GM21717 (cell line): ENCODE results near the gene GUCY1A2.
"Not testable (repeated sequence)": the region's sequence is repeated elsewhere in the genome, so short reads cannot be mapped to it uniquely, and the experiment has no call there.

ENCODE experiments used
- ATAC-seq: cut with Tn5 transposase; IDR thresholded peaks from one replicate; pipeline ENCODE4 v1.9.1; 2021; ENCODE audit warnings: mild to moderate bottlenecking, moderate library complexity; ENCODE audit not compliant: unreplicated experiment

Gene GUCY1A2

DNA sequence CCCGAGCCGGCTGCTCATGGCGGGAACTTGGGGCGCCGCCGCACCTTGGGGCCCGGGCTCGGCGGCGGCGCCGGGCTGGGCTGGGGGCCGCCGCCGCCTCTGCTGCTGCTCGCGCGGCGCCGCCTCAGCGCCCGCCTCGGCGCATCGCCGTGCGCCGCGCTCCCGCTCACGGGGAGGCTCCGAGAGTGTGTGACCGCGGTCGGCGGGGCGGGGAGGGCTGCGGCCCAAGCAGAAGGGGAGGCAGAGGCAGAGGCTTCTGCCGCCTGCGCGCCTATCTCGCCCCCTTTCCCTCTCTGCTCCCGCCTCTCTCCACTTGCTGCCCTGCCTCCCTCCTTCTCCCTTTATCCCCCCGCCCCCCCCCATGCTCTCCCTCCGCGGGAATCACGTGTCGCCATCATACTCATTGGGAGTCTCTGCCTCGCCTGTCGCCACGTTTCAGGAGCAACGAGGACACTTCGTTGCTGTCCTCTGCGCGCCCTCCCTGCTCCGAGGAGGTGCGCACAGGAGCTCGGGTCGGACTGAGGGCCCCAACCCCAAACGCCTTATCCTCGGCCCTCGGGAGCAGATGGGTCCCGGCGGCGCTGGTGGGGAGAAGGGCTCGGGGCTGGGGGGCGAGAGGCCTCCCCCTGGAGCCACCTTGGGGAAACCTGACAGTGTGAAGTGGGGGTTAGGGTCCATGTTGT, at the start of gene GUCY1A2:
Gene GUCY1A2 (minus strand): TSS at position 258 of the 683 bp plus-strand sequence. CDS start 421 bp downstream, outside the sequence.
- peak; percentile 27 for ATAC-seq

GRCh38 chr11:107054391-107054790, 36.1 kb upstream of the GUCY1A2 start:
- ATAC-seq = no peak

DNA sequence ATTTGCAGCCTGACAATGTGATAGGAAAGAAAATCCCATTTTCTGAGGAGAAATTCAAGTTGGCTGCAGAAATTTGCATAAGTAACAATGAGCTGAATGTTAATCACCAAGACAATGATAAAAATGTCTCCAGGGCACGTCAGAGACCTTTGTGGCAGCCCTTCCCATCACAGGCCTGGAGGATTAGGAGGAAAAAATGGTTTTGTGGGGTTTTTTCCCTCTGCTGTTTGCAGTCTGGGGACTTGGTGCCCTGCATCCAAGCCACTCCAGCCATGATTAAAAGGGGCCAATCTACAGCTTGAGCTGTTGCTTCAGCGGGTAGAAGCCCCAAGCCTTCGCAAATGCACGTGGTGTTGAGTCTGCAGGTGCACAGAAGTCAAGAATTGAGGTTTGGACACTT, 33.1 kb upstream of the GUCY1A2 start:
- not testable (repeated sequence) for ATAC-seq

DNA sequence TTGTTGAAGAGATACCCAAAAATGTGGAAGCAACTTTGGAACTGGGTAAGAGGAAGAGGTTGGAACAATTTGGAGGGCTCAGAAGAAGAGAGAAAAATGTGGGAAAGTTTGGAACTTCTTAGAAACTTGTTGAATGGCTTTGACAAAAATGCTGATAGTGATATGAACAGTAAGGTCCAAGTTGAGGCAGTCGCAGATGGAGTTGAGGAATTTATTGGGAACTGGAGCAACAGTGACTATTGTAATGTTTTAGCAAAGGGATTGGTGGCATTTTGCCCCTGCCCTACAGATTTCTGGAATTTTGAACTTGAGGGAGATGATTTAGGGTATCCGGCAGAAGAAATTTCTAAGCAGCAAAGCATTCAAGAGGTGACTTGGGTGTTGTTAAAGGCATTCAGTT, 32.6 kb upstream of the GUCY1A2 start:
- ATAC-seq = not testable (repeated sequence)

DNA sequence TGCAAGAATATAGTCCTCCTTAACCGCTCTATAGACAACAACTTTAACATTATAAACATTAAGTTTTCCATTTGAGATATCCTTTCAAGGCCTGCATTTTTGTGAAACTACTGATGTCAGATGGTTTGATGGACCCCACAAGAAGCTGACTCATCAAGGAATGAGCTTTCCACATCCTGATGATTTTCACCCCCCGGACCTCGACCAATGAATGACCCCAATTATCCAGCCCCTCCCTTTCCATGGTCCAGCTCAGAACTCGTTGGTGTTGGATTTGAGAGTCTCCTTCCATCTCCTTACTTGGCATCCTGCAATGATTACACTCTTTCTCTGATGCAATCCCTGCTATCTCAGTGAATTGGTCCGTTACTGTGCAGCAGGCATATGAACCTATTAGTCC, 31.8 kb upstream of the GUCY1A2 start:
- no peak for ATAC-seq

DNA sequence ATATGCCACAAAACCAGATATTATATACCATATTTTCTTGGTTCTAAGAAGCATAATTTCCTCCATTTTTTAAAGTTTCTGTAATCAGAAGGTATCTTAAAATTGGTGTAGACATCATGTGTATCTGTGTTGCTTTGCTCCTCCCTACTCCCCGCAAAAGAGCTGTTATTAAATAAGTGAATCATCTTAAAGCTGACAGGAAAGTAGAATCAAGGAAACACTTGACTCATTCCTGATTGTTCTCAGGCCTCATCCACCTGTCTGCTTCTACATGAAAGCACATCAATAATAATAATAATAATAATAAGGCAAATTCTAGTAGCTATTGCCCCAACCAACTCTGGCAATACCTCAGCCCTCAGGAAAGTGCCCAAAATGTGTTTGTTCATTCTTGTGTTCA, 26.2 kb upstream of the GUCY1A2 start:
- no peak for ATAC-seq

- ATAC-seq = peak; percentile 87
Observed at GRCh38 chr11:107043242-107044006, 25.1 kb upstream of the GUCY1A2 start.

GRCh38 chr11:107042748-107043147, 24.5 kb upstream of the GUCY1A2 start:
- no peak for ATAC-seq

DNA sequence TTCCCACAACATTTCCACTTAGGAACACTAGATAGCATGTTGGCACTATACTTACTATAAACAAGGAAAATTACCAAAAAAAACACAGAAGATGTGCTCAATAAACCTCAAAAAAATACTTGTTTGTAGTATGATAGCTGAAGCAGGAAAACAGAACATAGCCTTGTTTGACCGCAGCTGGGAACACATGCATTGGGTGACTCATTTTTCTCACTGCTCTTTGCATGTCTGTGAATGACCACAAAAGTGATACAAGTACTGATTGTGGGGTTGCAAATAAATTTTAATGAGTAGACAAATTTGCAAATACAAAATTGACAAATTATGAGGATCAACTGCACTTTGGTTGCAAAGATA, 22.8 kb upstream of the GUCY1A2 start:
- peak; percentile 65 for ATAC-seq

- ATAC-seq = no peak
Observed at GRCh38 chr11:107040433-107041087, 22.3 kb upstream of the GUCY1A2 start.

- no peak for ATAC-seq
Observed at GRCh38 chr11:107025673-107026072, 7.4 kb upstream of the GUCY1A2 start.

DNA sequence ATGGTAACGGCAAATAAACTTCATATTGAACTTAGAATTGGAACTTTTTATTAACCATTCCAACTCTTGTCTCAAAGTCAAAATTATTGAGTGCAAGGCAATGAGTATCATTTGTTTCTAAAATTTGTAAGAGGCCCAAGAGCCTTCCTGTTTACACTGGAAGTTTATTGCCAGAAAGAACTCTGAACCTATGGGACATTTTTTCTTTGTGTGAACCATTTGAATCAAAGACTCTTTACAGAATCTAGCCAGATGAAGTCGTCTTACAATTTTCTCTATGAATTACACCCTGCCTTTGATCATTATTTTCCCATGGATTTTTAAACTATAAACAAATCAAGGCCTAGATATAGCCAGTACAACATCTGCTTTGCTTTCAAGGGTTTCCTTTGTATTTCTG, 2.3 kb upstream of the GUCY1A2 start:
- no peak for ATAC-seq

DNA sequence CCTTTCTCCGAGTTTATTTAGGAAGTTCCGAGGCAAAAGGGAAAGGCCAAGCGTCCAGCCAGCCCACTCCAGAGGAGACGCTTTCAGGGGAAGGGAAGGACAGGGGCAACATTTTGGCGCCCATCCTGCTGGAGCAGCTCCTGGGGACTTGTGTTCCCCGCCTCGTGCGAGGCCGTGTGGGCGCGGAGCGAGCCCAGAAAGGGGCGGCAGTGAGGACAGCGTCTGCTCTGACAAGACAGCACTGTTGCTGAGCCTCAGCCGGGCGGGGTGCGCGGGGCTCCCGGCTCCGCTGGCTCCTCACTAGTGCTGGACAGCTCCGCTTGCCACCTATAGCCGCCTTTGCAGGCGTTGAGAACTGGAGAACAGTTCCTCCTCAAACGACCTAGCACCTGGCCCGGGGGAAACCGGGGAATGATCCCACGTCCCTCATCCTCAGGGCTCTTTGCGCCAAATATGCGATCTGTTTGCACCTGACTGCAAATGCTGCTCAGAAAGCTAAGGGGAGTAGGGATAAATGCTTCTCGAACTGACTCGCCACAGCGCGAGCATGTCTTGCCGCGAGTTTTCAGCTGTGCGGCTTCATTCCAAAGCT, 722 bp upstream of the GUCY1A2 start:
- ATAC-seq = no peak

DNA sequence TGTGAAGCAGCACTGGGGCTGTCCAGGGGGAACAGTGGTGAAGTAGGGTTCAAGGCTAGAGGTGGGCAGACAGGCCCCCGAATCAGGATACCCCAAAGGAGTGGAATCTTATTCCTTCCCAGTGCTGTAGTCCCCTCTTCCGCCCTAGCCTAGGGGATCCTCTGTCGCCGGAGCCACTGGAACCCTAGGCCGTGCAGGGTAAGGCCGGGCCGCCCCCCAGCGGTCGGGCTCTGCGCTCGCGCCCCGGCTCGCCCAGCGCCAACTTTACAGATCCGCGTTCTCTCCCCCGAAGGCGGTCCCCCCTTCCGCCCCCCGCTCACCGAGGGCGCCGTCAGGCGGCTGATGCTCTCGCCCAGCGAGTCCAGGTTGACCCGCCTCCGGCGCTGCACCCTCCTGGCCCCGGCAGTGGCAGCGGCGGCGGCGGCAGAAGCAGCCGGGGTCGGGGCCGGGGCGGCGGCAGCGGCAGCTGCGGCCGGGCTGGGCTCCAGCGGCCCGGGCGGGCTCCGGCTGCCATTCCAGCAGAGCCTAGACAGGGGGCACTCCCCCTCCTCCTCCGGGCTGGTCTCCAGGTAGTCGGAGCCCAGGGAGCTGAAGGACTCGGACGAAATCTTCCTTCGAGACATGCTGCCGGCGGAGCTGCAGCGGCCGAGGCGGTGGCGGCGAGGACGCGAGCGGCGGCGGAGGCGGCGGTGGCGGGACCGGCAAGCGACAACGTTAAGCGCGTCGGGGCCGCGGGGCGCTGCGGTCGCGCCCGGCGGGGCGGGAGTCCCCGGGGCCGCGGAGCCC, 650 bp downstream of the GUCY1A2 start:
- peak; percentile 89 for ATAC-seq

DNA sequence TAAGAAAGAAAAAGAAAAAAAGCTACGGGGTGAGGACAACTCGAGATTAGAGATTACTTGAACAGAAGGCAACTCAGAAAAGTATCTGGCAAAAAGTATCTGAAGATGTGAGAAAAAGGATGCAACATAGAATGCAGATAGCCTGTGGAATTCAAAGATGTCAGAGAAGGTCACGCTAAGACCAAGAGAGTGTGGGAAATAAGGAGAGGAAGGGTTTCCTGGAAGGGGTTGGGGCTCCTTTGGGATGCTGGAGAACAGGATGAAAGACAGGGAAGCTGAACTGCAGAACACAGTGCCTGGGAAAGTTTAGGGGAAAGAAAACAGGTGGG, 1.2 kb downstream of the GUCY1A2 start:
- ATAC-seq = no peak

DNA sequence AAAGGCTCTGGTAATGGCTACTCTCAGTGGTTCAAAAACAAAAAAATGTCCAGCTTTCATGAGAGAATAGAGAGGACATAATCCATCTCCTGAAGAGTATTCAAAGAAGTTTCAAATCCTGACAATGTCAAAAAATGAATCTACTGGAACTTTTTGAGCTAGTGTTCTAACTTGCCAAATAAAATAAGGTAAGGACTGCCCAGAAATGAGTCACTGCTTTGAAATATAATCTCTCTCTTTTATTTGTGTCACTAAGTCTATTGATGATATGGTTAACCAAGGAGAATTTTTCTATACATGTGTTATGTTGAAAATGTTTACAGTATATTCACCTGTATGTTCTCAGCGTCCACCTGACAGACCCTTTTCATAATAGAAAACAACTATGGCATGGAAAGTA, 3.4 kb downstream of the GUCY1A2 start:
- no peak for ATAC-seq

DNA sequence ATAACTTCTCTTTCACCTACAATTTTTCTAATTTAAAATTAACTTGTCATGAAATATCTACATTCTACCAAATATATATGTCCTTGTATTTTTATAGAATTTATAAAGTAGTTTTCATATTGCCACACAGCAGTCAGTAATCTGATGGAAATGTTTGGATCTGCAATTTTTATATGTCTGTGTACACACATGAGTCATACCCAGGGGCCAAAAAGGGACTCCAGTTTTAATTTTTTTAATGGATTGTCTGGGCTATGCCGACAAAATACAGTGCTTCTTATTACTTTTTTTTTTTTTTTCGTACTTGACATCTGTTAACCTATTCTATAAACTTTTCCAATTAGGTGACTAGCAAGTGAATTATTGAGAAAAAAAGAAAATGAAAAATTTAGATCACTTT, 6.3 kb downstream of the GUCY1A2 start:
- no peak for ATAC-seq

DNA sequence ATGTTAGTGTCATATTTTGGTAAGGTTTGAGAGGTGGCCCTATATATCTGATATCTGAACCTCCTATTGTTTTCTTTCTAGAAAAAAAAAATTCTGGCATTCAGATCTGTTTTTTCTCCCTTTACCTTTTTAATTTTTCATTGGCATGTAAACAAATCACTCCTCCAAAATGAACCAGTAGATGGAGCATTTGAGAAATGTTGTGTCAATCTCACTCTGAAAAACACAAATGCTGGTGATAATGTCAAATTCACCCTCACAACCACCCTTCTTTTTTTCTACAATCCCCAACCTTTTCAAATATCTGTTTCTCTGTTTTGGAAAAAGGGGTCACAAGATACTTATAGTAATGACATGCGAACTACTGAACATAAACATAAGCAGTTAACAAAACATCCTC, 9.1 kb downstream of the GUCY1A2 start:
- ATAC-seq = no peak

DNA sequence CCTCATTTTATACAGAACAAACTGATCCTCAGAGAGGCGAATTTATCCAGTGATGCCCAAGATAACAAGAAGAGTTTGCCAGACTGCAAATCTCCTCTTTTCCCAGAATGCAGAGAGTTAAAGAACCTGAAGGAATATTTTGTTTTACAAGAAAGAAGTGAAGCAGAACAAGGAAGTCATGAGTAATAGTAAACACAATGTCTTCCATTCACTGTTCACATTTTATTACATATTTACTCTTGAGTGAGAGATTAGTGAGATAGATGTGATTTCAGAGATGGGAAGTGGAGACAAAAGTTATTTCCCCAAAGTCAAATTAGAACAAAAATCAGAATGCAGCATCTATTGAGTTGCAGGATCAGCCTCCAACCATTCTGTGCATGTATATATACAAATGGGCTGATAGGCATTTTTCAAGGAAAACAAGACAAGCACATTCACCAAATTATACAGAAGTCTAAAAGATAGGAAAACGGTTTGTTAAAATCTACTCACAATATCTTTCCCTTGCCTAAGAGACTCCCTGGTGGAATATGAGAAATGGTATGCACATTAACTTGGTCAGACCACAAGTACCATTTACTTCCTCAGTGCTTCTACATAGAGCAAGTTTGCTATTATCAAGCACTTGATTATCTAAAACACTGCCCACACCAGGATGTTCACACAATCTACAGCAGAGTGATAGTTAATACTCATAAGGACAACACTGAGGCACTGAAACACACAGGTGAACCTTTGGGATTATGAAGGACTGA, 12.0 kb downstream of the GUCY1A2 start:
- no peak for ATAC-seq

GRCh38 chr11:106999196-106999595, 19.1 kb downstream of the GUCY1A2 start:
- ATAC-seq = no peak

DNA sequence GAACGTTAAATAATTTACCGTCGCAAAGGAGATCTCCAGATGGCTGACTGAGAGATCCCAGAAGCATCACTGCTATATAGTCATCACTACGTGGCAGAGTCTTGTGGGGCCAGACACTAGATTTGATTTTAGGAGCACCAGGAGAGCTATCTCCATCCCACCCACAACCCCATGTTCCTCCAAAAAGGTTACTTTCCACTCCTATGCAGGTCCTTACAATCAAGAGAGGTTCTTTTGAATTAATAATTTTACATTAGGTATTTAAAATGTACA, 19.4 kb downstream of the GUCY1A2 start:
- ATAC-seq = no peak
